H9 (cell line): ENCODE results near the gene ANXA2. TPM values are rescaled to one million over a fixed set of nuclear protein-coding genes. Genes with fewer than 3 reads are reported as not detected.

Experiments used
- DNase-seq: peaks from one replicate; pipeline ENCODE4 v3.0.0-alpha.2; 2017
- H2AFZ ChIP-seq: one replicate; pipeline ENCODE4 v1.6.1; 2013; ENCODE audit warnings: mild to moderate bottlenecking, low read length, control low read depth, moderate library complexity
- H2AK5ac ChIP-seq: 2 replicates; pipeline ENCODE4 v1.6.1; 2013; ENCODE audit warnings: low read length, control low read depth, mixed read lengths; ENCODE audit not compliant: insufficient read length
- H2BK120ac ChIP-seq: one replicate; pipeline ENCODE4 v1.6.1; 2013; ENCODE audit warnings: low read depth, mild to moderate bottlenecking, low read length, control low read depth, inconsistent platforms; ENCODE audit not compliant: poor library complexity, severe bottlenecking
- H2BK12ac ChIP-seq: 2 replicates; pipeline ENCODE4 v1.6.1; 2013; ENCODE audit warnings: low read length, control low read depth, mixed read lengths, low read depth; ENCODE audit not compliant: insufficient read length
- H2BK15ac ChIP-seq: 2 replicates; pipeline ENCODE4 v1.6.1; 2013; ENCODE audit warnings: low read depth, low read length, control low read depth
- H2BK20ac ChIP-seq: one replicate; pipeline ENCODE4 v1.6.1; 2013; ENCODE audit warnings: low read depth, mild to moderate bottlenecking, low read length, control low read depth, inconsistent platforms; ENCODE audit not compliant: poor library complexity, severe bottlenecking
- H2BK5ac ChIP-seq: 2 replicates; pipeline ENCODE4 v1.6.1; 2013; ENCODE audit warnings: low read length, control low read depth, mixed read lengths; ENCODE audit not compliant: insufficient read length
- H3K14ac ChIP-seq: 2 replicates; pipeline ENCODE4 v1.6.1; 2013; ENCODE audit warnings: low read length, control low read depth; ENCODE audit not compliant: insufficient read depth
- H3K18ac ChIP-seq: 2 replicates; pipeline ENCODE4 v1.6.1; 2013; ENCODE audit warnings: low read depth, mild to moderate bottlenecking, mixed read lengths, low read length, control low read depth; ENCODE audit not compliant: insufficient read length
- H3K23ac ChIP-seq: 2 replicates; pipeline ENCODE4 v1.6.1; 2013; ENCODE audit warnings: low read length, control low read depth, mixed read lengths, low read depth; ENCODE audit not compliant: insufficient read length
- H3K23me2 ChIP-seq: 2 replicates; pipeline ENCODE4 v1.6.1; 2013; ENCODE audit warnings: low read depth, mild to moderate bottlenecking, mixed read lengths, low read length, control low read depth; ENCODE audit not compliant: insufficient read length, poor library complexity, severe bottlenecking
- H3K27ac ChIP-seq: 2 replicates; pipeline ENCODE4 v1.5.1; 2013; ENCODE audit warnings: low read length, control low read depth, mixed read lengths, low read depth; ENCODE audit not compliant: insufficient read length
- H3K27me3 ChIP-seq: 2 replicates; pipeline ENCODE4 v1.6.1; 2013; ENCODE audit warnings: low read length, control low read depth, inconsistent platforms; ENCODE audit not compliant: insufficient read depth
- H3K4ac ChIP-seq: 2 replicates; pipeline ENCODE4 v1.6.1; 2013; ENCODE audit warnings: low read depth, mild to moderate bottlenecking, control low read depth, inconsistent platforms, low read length, moderate library complexity
- H3K4me1 ChIP-seq: 2 replicates; pipeline ENCODE4 v1.6.1; 2013; ENCODE audit warnings: low read length, control low read depth, inconsistent platforms; ENCODE audit not compliant: insufficient read depth
- H3K4me2 ChIP-seq: 2 replicates; pipeline ENCODE4 v1.6.1; 2013; ENCODE audit warnings: low read length, control low read depth, mixed read lengths; ENCODE audit not compliant: insufficient read length, insufficient read depth
- H3K56ac ChIP-seq: 2 replicates; pipeline ENCODE4 v1.6.1; 2013; ENCODE audit warnings: low read depth, mild to moderate bottlenecking, mixed read lengths, low read length, control low read depth; ENCODE audit not compliant: insufficient read length
- H3K79me1 ChIP-seq: 2 replicates; pipeline ENCODE4 v1.6.1; 2013; ENCODE audit warnings: low read depth, mild to moderate bottlenecking, moderate library complexity, low read length, control low read depth, inconsistent platforms; ENCODE audit not compliant: insufficient read depth, poor library complexity, severe bottlenecking
- H3K79me2 ChIP-seq: 2 replicates; pipeline ENCODE4 v1.6.1; 2013; ENCODE audit warnings: low read length, control low read depth, inconsistent platforms; ENCODE audit not compliant: insufficient read depth
- H3K9ac ChIP-seq: 2 replicates; pipeline ENCODE4 v1.6.1; 2013; ENCODE audit warnings: low read length, control low read depth, mixed read lengths; ENCODE audit not compliant: insufficient read length; ENCODE audit errors: extremely low read depth
- H3K9me3 ChIP-seq: one replicate; pipeline ENCODE4 v1.6.1; 2013; ENCODE audit warnings: low read depth, low read length, inconsistent platforms; ENCODE audit not compliant: control insufficient read depth
- H3T11ph ChIP-seq: one replicate; pipeline ENCODE4 v1.6.1; 2013; ENCODE audit warnings: mild to moderate bottlenecking, low read length, control low read depth, inconsistent platforms
- H4K20me1 ChIP-seq: one replicate; pipeline ENCODE4 v1.6.1; 2013; ENCODE audit not compliant: control insufficient read depth, insufficient read length, insufficient read depth
- H4K5ac ChIP-seq: 2 replicates; pipeline ENCODE4 v1.6.1; 2013; ENCODE audit warnings: low read depth, mild to moderate bottlenecking, mixed read lengths, low read length, control low read depth; ENCODE audit not compliant: insufficient read length
- H4K8ac ChIP-seq: replicated peaks from 2 replicates; pipeline ENCODE4 v1.6.1; 2013; ENCODE audit warnings: low read length, control low read depth, mixed read lengths, low read depth; ENCODE audit not compliant: insufficient read length
- H4K91ac ChIP-seq: 2 replicates; pipeline ENCODE4 v1.6.1; 2013; ENCODE audit warnings: low read depth, mild to moderate bottlenecking, moderate library complexity, mixed read lengths, low read length, control low read depth; ENCODE audit not compliant: insufficient read length
- H3K27ac Mint-ChIP-seq, 3 experiments: 2 replicates in 2 of 3; 3 replicates in 1 of 3; pipeline ENCODE4 v1.8.0; 2020 to 2021; ENCODE audit warnings: mixed read lengths in 3 of 3, mild to moderate bottlenecking in 1 of 3, moderate library complexity in 1 of 3
- H3K27me3 Mint-ChIP-seq: 2 replicates; pipeline ENCODE4 v1.8.0; 2021; ENCODE audit warnings: low read depth, mild to moderate bottlenecking, moderate library complexity, mixed read lengths
- H3K36me3 Mint-ChIP-seq, 3 experiments: 2 replicates in 2 of 3; 3 replicates in 1 of 3; pipeline ENCODE4 v1.8.0; 2020 to 2021; ENCODE audit warnings: low read depth in 3 of 3, mixed read lengths in 3 of 3; ENCODE audit not compliant: insufficient read depth in 1 of 3
- H3K4me1 Mint-ChIP-seq, 2 experiments: 2 replicates each; pipeline ENCODE4 v1.8.0; 2020; ENCODE audit warnings: mixed read lengths in 2 of 2
- H3K4me3 Mint-ChIP-seq, 2 experiments: 2 replicates in 1 of 2; 3 replicates in 1 of 2; pipeline ENCODE4 v1.8.0; 2020 to 2021; ENCODE audit warnings: mild to moderate bottlenecking in 2 of 2, mixed read lengths in 2 of 2, moderate library complexity in 1 of 2
- H3K9me3 Mint-ChIP-seq, 2 experiments: 2 replicates in 1 of 2; 3 replicates in 1 of 2; pipeline ENCODE4 v1.8.0; 2020; ENCODE audit warnings: mild to moderate bottlenecking in 2 of 2, mixed read lengths in 2 of 2, moderate library complexity in 1 of 2
- WGBS: extraction: QIAGEN DNeasy Blood & Tissue Kit; methylation state at CpG from one replicate; pipeline ENCODE4 v1.1.7; 2013; ENCODE audit warnings: missing lambda C conversion rate, low lambda C conversion rate, mixed read lengths; ENCODE audit not compliant: insufficient read length; ENCODE audit errors: extremely low coverage; 5-methylcytosine and 5-hydroxymethylcytosine counted together
- total RNA-seq: library from RNA; stranded (reverse); gene quantifications from 2 replicates; pipeline ENCODE4 v1.2.1, GENCODE V29; 2021
- TF ChIP-seq, protein P1 (sequence below): fragments of 200-600 bp; sonication (generic); conservative IDR thresholded peaks from 3 replicates; pipeline ENCODE4 v1.8.0; 2021; ENCODE audit warnings: antibody characterized with exemption, mild to moderate bottlenecking

The ANXA2 gene
- total RNA-seq, 1 experiment from 2014 or later, result 126 TPM

DNA sequence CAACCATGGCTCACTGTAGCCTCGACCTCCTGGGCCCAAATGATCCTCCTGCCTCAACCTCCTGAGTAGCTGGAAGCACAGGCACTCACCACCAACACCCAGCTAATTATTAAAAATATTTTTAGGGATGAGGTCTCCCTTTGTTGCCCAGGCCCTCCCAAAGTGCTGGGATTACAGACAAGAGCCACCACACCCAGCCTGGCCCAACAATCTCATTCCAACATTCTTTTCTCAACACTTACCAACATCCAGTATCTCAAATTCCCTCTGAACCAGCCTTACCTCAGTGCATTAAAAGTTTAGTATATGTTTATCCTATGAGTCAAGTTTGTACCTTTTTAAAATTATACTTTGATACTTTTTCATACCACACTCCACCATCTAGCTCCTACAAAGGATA lies 25.0 kb downstream of the ANXA2 start:
- H3K4me1 Mint-ChIP-seq, result peaks cover 20 to 22% of the 10 kb centered on the region in 2 experiments
- no peak overlapping the region for H2BK12ac ChIP-seq
- no peaks in the 10 kb centered on the region for H3K9me3 Mint-ChIP-seq
- no peaks in the 10 kb centered on the region for H3K4me1 ChIP-seq
- H4K8ac ChIP-seq, result no peak overlapping the region
- no peak overlapping the region for H2BK15ac ChIP-seq
- no peak overlapping the region for H3K9ac ChIP-seq
- no peak overlapping the region for H3K27ac ChIP-seq
- no peak overlapping the region for H3K23ac ChIP-seq
- H3K79me2 ChIP-seq, result no peaks in the 10 kb centered on the region
- H3K4me2 ChIP-seq, result no peak overlapping the region
- H3K27me3 Mint-ChIP-seq, result peaks cover 55% of the 10 kb centered on the region
- WGBS, result no CpG with 5 or more reads among the region's 1 CpG
- DNase-seq, result no peak
- H4K20me1 ChIP-seq, result no peaks in the 10 kb centered on the region
- H3K79me1 ChIP-seq, result no peaks in the 10 kb centered on the region
- H3T11ph ChIP-seq, result no peak overlapping the region
- TF ChIP-seq, protein P1, sequence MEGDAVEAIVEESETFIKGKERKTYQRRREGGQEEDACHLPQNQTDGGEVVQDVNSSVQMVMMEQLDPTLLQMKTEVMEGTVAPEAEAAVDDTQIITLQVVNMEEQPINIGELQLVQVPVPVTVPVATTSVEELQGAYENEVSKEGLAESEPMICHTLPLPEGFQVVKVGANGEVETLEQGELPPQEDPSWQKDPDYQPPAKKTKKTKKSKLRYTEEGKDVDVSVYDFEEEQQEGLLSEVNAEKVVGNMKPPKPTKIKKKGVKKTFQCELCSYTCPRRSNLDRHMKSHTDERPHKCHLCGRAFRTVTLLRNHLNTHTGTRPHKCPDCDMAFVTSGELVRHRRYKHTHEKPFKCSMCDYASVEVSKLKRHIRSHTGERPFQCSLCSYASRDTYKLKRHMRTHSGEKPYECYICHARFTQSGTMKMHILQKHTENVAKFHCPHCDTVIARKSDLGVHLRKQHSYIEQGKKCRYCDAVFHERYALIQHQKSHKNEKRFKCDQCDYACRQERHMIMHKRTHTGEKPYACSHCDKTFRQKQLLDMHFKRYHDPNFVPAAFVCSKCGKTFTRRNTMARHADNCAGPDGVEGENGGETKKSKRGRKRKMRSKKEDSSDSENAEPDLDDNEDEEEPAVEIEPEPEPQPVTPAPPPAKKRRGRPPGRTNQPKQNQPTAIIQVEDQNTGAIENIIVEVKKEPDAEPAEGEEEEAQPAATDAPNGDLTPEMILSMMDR, result no peak
- H2AK5ac ChIP-seq, result no peak overlapping the region
- H3K36me3 Mint-ChIP-seq, result peaks cover 0 to 13% (median 0%) of the 10 kb centered on the region in 3 experiments; a peak in 3 of 7 replicates
- no peaks in the 10 kb centered on the region for H3K27me3 ChIP-seq
- no peak overlapping the region for H3K4me3 Mint-ChIP-seq
- H3K56ac ChIP-seq, result no peak overlapping the region
- H2BK120ac ChIP-seq, result no peak overlapping the region
- H4K5ac ChIP-seq, result no peak overlapping the region
- H2AFZ ChIP-seq, result no peak overlapping the region
- H3K23me2 ChIP-seq, result no peaks in the 10 kb centered on the region
- H3K9me3 ChIP-seq, result no peaks in the 10 kb centered on the region
- no peak overlapping the region for H3K4ac ChIP-seq
- no peak overlapping the region for H4K91ac ChIP-seq
- H3K14ac ChIP-seq, result no peak overlapping the region
- no peak overlapping the region for H2BK20ac ChIP-seq
- H3K18ac ChIP-seq, result no peak overlapping the region
- no peak overlapping the region for H3K27ac Mint-ChIP-seq
- H2BK5ac ChIP-seq, result no peak overlapping the region
